Amygdala (tissue), 56 donors: ENCODE results near the gene NTN1.
"Not testable (repeated sequence)": the region's sequence is repeated elsewhere in the genome, so short reads cannot be mapped to it uniquely, and the experiment has no call there.

Experiments
- DNase-seq, 56 donors: peaks; one replicate each; lab custom pipeline; 2025; lab: John Stamatoyannopoulos, UW

NTN1 gene

GRCh38 chr17:9256751-9257629 lies 235.7 kb downstream of the NTN1 start:
- no peak for DNase-seq

DNA sequence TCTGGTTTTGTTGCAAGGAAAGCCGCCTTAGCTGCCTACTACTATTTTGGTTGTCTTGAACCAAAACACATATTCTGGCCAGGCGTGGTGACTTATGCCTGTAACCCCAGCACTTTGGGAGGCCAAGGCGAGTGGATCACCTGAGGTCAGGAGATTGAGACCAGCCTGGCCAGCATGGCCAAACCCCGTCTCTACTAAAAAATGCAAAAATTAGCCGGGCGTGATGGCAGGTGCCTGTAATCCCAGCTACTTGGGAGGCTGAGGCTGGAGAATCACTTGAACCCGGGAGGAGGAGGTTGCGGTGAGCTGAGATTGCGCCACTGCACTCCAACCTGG lies 236.3 kb downstream of the NTN1 start:
- DNase-seq = not testable (repeated sequence)

DNA sequence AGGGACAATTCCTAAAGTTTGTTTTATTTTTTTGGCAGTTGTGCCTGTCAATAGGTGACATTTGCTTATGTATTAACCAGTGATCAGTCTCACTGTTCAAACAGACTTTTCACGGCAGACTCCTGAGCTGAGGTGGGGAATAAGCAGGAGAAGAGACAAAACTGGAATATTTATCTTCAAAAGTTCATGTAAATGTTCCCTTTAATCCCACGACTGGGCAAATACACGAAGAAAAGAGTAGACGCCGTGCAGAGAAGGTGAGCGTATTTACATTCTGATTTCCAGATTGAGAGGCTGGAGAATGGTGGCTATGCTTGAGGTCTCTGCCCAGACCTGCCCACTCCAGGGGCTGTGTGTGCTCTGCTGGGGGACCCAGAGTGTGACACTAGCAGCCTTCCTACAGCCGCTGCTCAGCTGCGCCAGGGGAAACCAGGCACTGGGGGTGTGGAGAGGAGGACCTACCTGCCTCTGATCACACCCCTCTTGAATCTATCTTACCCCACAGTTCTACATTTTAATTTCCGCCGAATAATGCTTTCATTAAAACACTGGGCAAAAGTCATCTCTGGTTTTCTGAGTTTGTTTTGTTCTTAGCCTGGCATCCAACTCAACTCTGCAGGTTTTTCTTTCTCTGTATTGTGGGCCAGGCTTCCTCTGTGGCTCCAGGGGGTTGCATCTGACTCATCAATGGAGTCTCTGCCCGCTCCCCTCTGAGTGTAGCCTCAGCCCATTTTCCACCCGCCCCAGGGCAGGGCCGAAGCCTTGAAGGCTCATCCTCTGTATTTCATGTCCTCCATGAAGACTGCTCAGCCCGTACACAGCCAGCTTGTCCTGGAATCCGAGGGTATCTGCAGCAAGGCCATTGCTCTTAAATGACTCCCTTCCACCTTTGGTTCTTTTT lies 237.1 kb downstream of the NTN1 start:
- no peak for DNase-seq

DNA sequence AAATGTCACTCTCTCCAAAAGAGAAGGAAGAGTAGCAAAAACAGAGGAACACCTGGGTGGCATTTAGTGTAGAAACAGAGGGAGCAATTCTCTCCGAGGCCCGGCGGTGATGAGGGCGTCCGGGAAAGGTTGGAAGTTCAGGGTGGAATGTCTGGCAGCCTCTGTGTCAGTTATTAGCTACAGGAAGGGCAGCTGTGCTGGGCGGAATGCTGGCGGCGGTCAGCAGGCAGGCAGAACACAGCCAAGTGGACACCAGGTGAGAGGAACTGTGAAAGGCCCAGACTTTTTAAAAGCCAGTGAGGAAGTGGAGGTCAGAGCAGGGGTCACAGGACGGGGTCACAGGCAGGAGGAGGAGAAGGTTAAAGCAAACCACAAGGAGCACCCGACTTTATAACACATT lies 238.1 kb downstream of the NTN1 start:
- no peak for DNase-seq

DNA sequence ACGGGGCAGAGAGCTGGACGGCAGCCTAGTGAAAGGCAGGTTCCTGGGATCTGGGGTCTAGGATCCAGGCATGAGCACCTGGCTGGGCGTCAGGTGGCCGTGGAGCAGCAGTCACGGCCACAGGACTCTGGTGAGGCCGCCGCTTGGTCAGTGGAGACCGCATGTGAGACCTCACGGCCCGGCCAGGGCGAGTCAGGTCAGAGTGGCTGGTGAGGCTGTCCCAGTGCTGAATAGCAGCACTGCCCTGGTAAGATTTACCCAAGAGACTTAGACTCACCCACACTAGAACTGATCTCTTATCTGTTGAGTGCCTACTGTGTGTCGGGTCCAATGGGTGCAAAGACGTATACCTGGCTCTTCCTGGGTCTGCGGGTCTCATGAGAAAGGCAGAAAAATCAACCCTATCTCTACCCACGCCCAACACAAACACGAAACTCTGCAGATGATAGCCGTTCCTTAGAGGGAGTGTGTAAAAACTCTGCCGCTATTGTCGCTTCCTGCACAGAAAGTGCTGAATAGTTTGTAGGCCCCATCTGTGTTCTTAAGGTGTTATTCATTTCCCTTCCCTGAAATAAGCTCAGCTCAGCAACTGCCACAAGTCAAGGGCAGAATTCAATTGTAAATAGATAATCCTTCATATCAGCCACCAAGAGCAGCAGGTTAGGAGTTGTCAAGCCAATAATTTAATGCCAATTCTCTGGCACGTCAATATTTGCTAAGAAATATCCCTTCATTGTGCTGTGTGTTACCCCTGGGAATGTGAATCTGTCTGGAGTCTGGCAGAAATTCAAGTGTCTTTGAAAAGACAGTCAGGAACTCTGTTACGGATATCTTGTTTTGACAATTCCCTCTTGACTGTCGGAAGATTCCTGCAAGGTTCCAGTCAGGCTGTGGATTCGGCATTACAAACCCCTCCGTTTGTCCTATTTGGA lies 240.0 kb downstream of the NTN1 start:
- no peak for DNase-seq

GRCh38 chr17:9266031-9266680 lies 244.8 kb downstream of the NTN1 start:
- no peak for DNase-seq

DNA sequence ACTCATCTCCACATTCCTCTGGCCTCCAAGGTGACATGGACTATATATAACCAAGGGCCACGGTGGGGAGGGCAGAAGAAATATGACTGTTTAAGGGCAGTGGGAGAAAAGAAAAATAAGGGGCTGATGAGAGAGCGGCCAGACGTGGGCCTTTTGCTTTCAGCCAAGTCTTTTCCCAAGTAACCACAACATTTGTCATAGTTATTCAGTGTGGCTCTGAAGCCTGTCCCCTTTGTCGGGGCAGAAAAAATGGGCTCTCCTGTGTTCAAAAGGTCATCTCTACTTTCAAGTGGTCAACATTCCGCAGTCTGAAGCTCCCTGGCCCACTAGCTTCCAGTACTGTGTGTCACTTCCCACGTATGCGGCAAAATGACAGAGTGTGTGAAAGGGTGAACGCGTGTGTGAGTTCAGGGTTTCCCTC lies 245.4 kb downstream of the NTN1 start:
- DNase-seq = no peak

- no peak for DNase-seq
Observed at GRCh38 chr17:9268546-9268945, 247.2 kb downstream of the NTN1 start.

DNA sequence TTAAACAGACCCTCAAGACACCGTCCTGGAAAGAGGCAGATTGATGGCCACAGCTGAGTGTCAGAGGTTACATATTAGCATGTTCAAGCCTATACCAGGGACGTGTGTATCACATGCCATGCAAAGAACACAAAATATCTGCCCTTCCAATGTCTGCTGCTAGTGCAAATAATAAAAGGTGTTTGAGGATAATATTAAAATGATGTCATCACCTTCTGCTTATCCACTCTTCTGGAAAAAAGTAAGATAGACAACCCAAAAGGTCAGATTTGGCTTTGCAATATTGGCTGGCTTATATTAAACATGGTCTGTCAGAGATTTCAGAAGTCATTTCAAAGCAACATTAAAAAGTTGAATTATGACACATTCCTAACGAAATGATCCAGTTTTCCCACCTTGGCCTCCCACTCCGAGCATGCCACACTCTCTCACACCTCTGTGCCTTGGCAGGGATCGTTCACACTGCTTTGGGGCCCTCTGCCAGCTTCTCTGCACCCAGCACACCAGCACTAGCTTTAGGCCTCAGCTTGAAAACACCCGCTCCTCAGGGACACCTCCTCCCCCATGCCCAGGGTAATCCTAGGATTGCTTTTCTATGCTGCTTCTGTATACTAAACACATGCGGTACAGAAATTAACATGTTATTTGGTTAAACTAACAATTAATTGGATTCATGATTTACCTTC lies 248.2 kb downstream of the NTN1 start:
- peak in 2 of 56 donors; percentile 3 to 7 for DNase-seq

GRCh38 chr17:9270921-9271320 lies 249.6 kb downstream of the NTN1 start:
- DNase-seq = no peak

DNA sequence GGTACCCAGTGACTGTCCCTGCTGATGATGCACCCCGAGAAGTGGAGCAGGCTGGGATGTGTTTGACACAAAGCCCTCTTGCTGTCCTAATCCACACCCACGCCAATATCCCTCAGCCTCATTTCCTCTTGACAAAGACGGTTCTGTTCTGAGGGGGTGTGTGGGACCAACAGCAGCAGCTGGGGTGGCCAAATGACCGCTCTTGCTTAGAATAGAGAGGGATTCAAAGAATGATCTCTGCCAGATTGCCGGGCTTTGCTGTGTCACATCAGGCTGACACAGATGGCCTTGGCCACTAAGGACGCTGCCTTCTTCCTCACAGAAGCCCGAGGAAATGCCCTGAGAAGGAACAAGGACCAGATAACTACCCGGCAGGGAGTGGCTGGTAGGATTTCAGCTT lies 250.7 kb downstream of the NTN1 start:
- peak in 52 of 56 donors; percentile 7 to 89 (median 61) for DNase-seq

DNA sequence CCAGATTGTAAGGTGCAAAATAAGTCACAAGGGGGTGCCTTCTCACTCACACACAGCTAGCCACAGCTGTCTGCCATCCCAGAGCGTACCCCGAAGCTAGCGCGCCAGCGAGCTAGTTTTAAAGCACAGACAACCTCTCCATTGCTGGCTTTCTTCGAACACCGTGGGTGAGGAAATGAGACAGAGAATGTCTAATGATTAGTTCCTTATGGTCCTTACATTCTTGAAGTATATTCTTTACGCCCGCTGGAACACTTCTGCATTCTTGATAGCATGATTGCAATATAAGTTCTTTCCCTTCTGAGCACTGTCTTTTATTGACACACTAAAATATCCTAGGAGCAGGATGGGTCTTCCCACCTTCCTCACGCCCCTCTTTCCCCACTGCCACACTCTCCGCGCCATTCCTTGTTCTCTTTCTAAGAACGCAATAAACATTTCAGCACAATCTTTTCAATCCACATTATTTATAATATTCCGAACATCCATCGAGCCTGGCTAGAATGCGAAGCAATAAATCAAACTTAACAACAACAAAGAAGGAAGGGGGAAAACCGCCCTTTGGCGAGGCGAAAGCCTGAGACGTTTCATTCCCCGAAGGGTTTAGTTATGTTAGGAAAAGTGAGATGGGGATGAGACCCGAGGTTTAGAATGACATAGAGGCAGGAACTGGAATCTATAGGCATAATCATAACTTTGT lies 251.3 kb downstream of the NTN1 start:
- peak in 2 of 56 donors; percentile 36 to 39 for DNase-seq

DNA sequence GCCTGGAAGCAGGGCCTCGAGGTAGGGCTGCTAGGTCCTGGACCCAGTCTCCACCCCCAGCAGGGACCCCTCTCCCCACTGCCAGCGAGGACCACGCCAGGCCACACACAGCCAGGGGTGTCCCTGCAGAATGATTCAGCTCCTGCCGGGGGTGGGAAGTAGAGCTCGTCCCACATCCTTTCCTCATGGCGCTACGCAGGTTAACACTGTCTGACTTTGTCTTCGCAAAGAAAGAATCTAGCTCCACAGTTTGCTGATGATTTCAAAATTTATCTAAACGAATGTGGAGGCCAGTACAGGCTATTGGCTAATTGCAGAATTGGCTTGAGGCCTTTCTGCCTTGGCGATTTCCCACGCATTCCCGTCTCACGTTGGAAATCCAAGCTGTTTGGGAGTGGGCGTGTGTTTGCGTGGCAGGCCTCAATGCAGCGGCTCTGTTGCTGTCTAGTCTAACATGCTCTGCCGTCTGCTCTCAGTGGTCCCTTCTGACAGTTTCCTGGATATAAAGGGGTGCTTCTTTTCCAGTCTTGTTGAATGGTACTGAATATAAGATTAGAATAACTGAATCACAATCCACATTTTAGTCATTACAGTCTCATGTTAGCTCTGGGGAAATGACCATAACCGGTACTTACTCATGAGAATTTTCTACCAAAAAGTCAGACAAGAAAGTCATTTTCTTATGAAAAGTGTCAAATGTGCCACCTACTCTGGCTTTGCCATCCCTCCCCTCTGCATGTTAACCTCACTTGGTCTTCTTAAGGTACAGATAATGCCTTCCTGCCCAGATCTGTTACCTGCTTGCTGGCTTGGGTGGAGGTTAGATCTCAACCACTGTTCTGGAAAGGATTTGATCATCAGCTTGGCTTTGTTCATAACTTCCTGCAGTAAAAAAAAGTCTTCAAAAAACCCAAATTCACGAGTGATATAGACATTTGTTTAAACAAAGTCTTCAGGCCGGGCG lies 252.4 kb downstream of the NTN1 start:
- peak in 6 of 56 donors; percentile 3 to 20 (median 5) for DNase-seq

DNA sequence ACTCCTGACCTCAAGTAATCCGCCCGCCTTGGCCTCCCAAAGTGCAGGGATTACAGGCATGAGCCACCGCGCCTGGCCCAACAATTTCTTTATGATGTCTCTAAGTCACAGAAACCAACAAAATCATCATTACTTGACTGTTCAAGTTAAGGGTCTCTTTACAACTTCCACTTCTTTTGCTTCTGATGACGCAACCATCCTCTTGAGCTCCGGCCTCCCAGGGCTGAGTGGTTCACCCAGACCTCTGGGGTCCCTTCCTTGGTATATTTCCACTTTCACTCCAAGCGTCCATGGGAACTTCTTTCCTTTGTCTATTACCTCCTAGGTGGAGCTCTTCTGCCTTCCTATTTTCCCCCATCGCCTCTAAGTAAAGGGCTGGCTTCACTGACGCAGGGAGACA lies 253.7 kb downstream of the NTN1 start:
- no peak for DNase-seq

DNA sequence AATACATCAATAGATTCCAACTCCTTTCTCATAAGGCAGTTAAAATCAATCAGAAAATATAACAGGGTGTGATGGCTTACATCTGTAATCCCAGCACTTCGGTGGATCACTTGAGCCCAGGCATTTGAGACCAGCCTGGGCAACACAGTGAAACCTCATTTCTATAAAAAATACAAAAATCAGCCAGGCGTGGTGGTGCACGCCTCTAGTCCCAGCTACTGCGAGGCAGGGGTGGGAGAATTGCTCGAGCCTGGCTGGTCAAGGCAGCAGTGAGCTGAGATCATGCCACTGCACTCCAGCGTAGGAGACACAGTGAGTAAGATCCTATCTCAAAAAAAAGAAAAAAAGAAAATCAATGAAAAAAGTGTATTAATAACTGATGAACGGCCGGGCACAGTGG lies 258.6 kb downstream of the NTN1 start:
- no peak for DNase-seq

- DNase-seq = no peak
Observed at GRCh38 chr17:9283909-9284308, 262.6 kb downstream of the NTN1 start.

DNA sequence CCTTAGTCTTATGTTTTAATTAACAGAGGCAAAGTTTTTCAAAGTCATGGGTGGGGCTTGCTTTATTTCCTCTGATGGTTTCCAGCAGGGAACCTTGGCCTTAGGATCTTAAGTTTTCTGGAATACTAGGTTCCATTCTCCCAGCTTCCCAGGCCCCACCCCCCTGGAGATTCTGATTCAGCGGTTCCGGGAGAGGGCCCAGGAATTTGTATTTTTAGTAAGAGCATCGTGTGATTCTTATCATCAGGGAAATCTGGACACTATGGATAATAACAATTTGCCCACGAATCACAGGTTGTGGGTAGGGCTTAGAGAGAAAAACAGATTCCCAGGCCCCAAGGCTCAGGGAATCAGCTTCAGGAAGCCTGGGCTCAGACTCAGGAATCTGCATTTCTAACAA lies 263.6 kb downstream of the NTN1 start:
- DNase-seq = no peak
